GM19043 (cell line): ENCODE data around the gene DBP.

Source experiments
- ATAC-seq: cut with Tn5 transposase; IDR thresholded peaks from one replicate; pipeline ENCODE4 v1.9.1; 2021; ENCODE audit warnings: low read depth; ENCODE audit not compliant: unreplicated experiment

The DBP gene

DNA sequence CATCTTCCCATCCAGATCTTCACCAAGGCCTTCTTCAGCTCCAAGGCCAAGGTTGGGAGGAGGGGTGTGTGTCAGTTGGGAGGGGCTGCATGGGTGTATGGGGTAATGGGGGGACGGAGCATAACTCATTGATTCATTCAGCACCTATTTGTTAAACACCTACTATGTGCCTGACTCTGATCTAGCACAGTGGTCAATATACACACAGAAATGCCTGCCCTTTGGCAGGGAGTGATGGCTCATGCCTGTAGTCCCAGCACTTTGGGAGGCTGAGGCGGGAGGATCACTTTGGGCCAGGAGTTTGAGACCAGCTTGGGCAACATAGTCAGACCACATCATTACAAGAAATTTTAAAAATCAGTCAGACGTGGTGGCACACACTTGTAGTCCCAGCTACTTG, 49.8 kb downstream of the DBP start:
- no peak for ATAC-seq

DNA sequence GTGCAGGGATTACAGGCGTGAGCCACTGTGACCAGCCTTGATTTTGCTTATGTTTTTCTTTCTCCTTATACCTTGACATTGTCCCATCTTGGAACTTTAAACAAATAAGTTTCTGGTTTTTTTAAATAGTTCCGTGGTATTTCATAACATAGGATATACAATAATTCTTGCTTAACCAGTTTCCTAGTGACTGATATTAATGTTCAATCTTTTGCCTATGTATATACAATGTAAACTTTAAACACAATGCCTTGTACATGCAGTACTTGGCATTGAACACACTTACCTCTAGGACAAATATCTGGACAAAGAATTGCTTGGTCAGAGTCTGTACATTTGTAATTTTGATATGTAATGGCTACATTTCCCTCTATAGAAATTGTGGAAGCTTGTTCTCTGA, 55.0 kb downstream of the DBP start:
- no peak for ATAC-seq
